ENCODE data around the gene MACF1.
"Not testable (repeated sequence)": the region's sequence is repeated elsewhere in the genome, so short reads cannot be mapped to it uniquely, and the experiment has no call there.

- TF ChIP-seq CTCF (IDR thresholded peaks at IDR 0.05 in 4 of 5, conservative IDR thresholded peaks at IDR 0.05 in 1 of 5); POLR2A (IDR thresholded peaks at IDR 0.05): not testable (repeated sequence)
These were observed 287.9 kb downstream of the MACF1 start for GRCh38 chr1:39492118-39493042.

All from gastrocnemius medialis (tissue), 4 donors.